ENCODE data around the gene LYPD3.

The LYPD3 gene

GRCh38 chr19:43498233-43498842 lies 32.9 kb upstream of the LYPD3 start:
- H3K27ac ChIP-seq = no peak overlapping the region
- DNase-seq (ENCODE audit: low spot score) = no peak
- no peak overlapping the region for H3K4me3 ChIP-seq
- no peak for TF ChIP-seq CTCF (IDR thresholded peaks at IDR 0.05)

DNA sequence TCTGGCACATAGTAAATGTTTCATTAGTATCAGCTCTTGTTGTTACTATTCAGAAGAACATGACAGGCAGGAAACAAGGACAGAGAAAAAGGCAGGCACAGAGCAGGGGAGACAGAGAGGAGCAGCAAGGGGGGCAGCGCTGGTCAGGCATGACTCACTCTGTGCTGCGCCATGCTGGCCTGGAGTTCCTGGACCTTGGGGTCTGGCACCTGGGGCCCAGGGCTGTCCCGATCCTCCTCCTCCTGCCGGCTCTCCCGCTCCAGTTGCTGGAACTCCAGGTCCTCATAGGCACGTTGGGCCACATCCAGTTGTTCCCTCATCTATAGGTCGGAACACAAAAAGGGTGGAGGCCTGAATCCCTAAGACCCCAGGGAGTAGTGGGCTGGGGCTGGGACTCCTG lies 31.6 kb upstream of the LYPD3 start:
- no peak for TF ChIP-seq CTCF (IDR thresholded peaks at IDR 0.05)
- H3K27ac ChIP-seq = no peak overlapping the region
- no peak overlapping the region for H3K4me3 ChIP-seq
- DNase-seq (ENCODE audit: low spot score) = no peak

DNA sequence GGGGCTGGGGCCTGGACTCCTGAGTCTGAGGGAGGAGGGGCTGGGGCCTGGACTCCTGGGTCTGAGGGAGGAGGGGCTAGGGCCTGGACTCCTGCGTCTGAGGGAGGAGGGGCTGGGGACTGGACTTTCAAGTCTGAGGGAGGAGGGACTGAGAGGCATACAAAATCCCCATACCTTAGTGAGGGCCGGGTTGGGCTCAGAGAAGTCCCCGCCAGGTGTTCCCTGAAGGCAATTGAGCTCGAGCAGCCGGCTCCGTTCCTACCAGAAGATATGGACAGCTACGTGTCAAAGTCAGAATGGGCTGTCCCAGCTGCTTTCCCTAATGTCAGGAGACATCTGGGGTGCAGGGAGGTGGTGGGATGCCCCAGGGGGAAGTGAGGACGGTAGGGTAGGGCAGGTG lies 29.7 kb upstream of the LYPD3 start:
- TF ChIP-seq CTCF (IDR thresholded peaks at IDR 0.05) = no peak
- H3K4me3 ChIP-seq = no peak overlapping the region
- H3K27ac ChIP-seq = no peak overlapping the region
- DNase-seq (ENCODE audit: low spot score) = no peak

DNA sequence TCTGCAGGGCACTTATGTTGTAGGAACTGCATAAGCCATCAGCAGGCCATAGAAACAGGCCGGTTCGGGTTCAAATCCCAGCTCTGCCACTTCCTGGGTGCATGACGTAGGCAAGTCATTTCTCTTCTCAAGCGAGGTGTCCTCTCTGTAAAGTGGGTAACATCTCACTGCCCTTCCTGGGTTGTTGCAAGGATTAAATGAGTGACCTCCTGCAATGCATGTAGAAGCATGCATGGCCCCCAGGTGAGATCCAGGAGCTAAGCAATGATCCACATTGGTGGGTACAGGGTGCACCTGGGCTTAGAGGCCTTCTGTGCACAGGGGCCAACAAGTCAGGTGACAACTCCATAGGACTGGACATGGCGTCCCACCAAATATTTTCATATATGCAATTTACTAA lies 25.4 kb upstream of the LYPD3 start:
- Histone ChIP-seq H3K4me3 (no peak overlapping the region), H3K27ac (no peak overlapping the region)
- DNase-seq (ENCODE audit: low spot score) = no peak
- no peak for TF ChIP-seq CTCF (IDR thresholded peaks at IDR 0.05)

- DNase-seq (ENCODE audit: low spot score) = no peak
These were observed 24.7 kb upstream of the LYPD3 start for GRCh38 chr19:43489979-43490599.

DNA sequence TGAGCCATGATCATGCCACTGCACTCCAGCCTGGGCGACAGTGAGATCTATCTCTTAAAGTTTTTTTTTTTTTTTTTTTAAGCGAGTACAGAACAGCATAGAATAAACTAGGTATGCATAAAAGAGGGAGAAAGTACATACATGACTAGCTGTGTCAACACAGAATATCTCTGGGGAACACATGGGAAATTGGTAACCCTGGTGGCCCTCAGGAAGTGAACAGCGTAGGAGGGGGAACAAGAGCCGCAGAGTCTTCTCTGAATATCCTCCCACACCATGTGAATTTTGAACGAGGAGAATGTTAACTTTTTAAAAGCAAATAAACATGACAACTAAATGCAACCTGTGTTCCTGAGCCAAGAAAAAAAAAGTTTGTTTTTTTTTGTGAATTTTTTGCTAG lies 23.9 kb upstream of the LYPD3 start:
- no peak overlapping the region for H3K4me3 ChIP-seq
- no peak overlapping the region for H3K27ac ChIP-seq
- no peak for TF ChIP-seq CTCF (IDR thresholded peaks at IDR 0.05)
- no peak for DNase-seq (ENCODE audit: low spot score)

More at GRCh38 chr19:43489979-43490599, 24.7 kb upstream of the LYPD3 start:
- Histone ChIP-seq H3K4me3 (no peak overlapping the region), H3K27ac (no peak overlapping the region)
- no peak for TF ChIP-seq CTCF (IDR thresholded peaks at IDR 0.05)

- no peak overlapping the region for H3K27ac ChIP-seq
- H3K4me3 ChIP-seq = no peak overlapping the region
- no peak for DNase-seq (ENCODE audit: low spot score)
- no peak for TF ChIP-seq CTCF (IDR thresholded peaks at IDR 0.05)
These were observed 22.8 kb upstream of the LYPD3 start for GRCh38 chr19:43488179-43488578.

Data from coronary artery (tissue), 2 donors.